Measurements from ENCODE around the gene ZNF491. TPM values are rescaled to one million over a fixed set of nuclear protein-coding genes. Genes with fewer than 3 reads are reported as not detected.

Gene ZNF491
- 1 to 10 TPM; 1.1 to 1.3 TPM for total RNA-seq
- not detected for polyA plus RNA-seq

DNA sequence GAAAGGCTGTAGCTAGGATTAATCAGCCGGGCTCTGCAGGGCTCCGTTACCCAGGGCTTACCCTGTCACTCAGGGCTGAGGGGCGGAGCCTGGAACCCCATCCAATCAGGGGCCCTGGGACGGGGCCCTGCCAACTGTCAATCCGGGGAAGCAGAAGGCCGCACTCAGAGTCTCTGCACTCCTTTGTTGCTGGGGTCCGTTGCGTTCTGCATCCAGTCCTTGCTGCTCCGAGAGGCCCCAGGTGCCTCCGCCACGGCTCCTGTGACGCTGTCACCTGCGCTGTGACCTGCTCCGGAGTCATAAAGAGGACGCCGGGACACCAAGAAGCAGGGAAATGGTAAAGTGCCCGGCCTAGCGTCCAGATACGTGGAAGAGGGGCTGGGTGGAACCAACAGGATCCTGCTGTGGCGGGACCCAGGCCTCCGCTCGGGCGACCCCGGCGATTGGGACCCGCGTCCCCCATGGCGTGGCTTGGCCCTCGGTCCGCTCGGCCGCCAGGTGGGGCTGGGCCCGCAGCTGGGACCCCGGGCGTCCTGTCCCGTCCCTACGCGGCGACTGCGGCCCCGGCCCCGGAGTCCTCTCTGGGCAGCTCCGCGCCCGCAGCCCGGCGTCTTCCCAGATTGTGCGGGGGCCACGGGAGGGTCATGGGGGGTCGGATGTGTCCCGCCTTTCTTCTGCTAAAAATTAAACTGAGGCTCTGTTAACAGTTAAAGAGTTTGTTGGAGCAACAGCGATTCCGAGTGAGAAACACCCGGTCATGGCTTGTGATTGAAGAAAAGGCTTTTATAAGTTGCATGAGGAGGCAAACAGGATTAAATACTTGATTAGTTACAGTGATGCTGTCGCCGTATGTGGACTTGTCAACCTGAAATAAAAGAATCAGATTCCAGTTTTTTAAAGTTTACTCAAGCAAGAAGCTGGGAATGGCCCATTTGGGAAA lies at the start of gene ZNF491:
ZNF491 (plus strand) TSS at position 133 of the 940 bp plus-strand sequence. CDS start 7,431 bp downstream, outside the sequence.
- ChIA-PET CTCF (interaction anchor here (1.0 to 3.5 kb wide), 19 partner anchors 10 to 343 kb away, joined by 3 to 31 read pairs (median 5); partner anchors contain the start of genes ZNF20, ZNF440, ZNF700 and ZNF763), POLR2A (interaction anchor here (0.8 to 2.8 kb wide), 4 partner anchors 13 to 342 kb away, joined by 3 to 11 read pairs (median 4); partner anchors contain the start of gene ZNF20)
- Histone ChIP-seq H3K4me3 (ENCODE audit: low read length) (peak within 1 kb of the TSS; percentile 67), H3K9me3 (ENCODE audit: low read length) (no peaks in the 10 kb centered on the region), H3K36me3 (ENCODE audit: insufficient read depth, low read length) (no peaks in the 10 kb centered on the region), H3K27ac (ENCODE audit: low read depth, low read length) (no peak within 1 kb of the TSS), H3K4me1 (ENCODE audit: insufficient read depth, low read length) (peaks cover 12% of the 10 kb centered on the region), H3K27me3 (ENCODE audit: insufficient read depth, low read length, poor library complexity, severe bottlenecking) (no peaks in the 10 kb centered on the region)
- H3K4me3 Mint-ChIP-seq = peak within 1 kb of the TSS; percentile 87 to 95 (median 91)
- peaks cover 12 to 20% (median 14%) of the 10 kb centered on the region in 3 donors for H3K4me1 Mint-ChIP-seq
- H3K9me3 Mint-ChIP-seq = peaks cover 0 to 17% (median 9%) of the 10 kb centered on the region in 5 donors
- H3K27me3 Mint-ChIP-seq = peaks cover 0 to 5% of the 10 kb centered on the region in 2 donors
- H3K36me3 Mint-ChIP-seq = peaks cover 0 to 15% (median 5%) of the 10 kb centered on the region in 3 donors
- peak; percentile 71 to 86 (median 75) for DNase-seq
- H3K27ac Mint-ChIP-seq = peak within 1 kb of the TSS; percentile 68 to 92 (median 88)

DNA sequence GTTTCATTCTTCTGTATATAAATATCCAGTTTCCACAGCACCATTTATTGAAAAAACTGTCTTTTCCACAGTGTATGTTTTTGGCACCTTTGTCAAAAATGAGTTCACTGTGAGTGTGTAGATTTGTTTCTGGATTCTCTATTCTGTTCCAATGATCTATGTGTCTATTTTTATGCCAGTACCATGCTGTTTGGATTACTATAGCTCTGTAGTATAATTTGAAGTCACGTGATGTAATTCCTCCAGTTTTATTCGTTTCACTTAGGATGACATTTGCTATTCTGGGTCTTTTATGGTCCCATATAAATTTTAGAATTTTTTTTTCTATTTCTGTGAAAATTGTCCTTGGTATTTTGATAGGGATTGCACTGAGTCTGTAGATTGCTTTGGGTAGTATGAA lies 48.6 kb upstream of the ZNF491 start:
- H3K4me3 ChIP-seq (ENCODE audit: low read length) = no peak overlapping the region
- CTCF ChIA-PET = no interaction called here
- Mint-ChIP-seq H3K27me3 (peaks cover 15 to 30% of the 10 kb centered on the region in 2 donors), H3K4me1 (no peaks in the 10 kb centered on the region), H3K4me3 (no peak overlapping the region), H3K9me3 (peaks cover 43 to 66% (median 58%) of the 10 kb centered on the region in 5 donors), H3K27ac (no peak overlapping the region), H3K36me3 (peaks cover 1 to 33% (median 6%) of the 10 kb centered on the region in 3 donors)
- DNase-seq = no peak
- H3K4me1 ChIP-seq (ENCODE audit: insufficient read depth, low read length) = no peaks in the 10 kb centered on the region
- peaks cover 8% of the 10 kb centered on the region for H3K9me3 ChIP-seq (ENCODE audit: low read length)
- H3K27me3 ChIP-seq (ENCODE audit: insufficient read depth, low read length, poor library complexity, severe bottlenecking) = no peaks in the 10 kb centered on the region
- H3K36me3 ChIP-seq (ENCODE audit: insufficient read depth, low read length) = no peaks in the 10 kb centered on the region
- no peak overlapping the region for H3K27ac ChIP-seq (ENCODE audit: low read depth, low read length)
- POLR2A ChIA-PET = no interaction called here

DNA sequence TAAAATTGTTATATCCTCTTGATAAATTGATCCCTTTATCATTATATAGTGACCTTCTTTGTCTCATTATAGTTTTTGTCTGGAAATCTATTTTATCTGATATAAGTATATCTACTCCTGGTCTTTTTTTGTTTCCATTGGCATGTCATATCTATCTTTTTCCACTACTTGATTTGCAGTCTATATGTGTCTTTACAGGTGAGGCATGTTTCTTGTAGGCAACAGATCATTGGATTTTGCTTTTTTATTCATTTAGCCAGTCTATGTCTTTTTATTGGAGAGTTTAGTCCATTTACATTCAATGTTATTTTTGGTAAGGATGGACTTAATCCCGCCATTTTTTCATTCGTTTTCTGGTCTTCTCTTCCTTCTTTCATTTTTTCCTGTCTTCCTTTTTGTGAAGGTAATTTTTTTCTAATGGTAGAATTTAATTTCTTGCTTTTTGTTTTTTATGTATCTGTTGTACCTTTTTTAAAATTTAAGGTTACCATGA lies 46.0 kb upstream of the ZNF491 start:
- H3K4me3 Mint-ChIP-seq = no peak overlapping the region
- POLR2A ChIA-PET = no interaction called here

DNA sequence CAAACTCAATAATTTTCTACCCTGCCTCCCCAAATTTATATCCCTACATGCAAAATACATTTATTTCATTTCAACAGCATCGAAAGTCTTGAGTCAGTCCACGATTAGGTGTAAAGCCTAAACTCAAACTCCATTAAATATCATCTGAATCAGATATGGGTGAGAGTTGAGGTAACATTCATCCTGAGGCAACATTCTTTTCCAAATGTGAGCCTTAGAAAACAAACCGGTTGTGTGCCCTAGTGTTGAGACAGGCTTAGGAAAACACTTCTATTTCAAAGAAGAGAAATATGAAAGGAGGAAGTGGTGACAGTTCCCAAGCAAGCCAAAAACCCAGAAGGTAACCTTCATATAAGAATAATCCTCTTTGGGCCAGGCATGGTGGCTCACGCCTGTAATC lies 43.7 kb upstream of the ZNF491 start:
- Histone ChIP-seq H3K36me3 (ENCODE audit: insufficient read depth, low read length) (no peaks in the 10 kb centered on the region), H3K9me3 (ENCODE audit: low read length) (peaks cover 12% of the 10 kb centered on the region), H3K27me3 (ENCODE audit: insufficient read depth, low read length, poor library complexity, severe bottlenecking) (no peaks in the 10 kb centered on the region), H3K4me1 (ENCODE audit: insufficient read depth, low read length) (no peaks in the 10 kb centered on the region), H3K27ac (ENCODE audit: low read depth, low read length) (no peak overlapping the region), H3K4me3 (ENCODE audit: low read length) (no peak overlapping the region)
- Mint-ChIP-seq H3K27me3 (peaks cover 19 to 35% of the 10 kb centered on the region in 2 donors), H3K4me1 (no peaks in the 10 kb centered on the region), H3K36me3 (peaks cover 1 to 23% (median 4%) of the 10 kb centered on the region in 3 donors), H3K4me3 (no peak overlapping the region), H3K27ac (no peak overlapping the region), H3K9me3 (peaks cover 33 to 68% (median 53%) of the 10 kb centered on the region in 5 donors)
- ChIA-PET POLR2A (no interaction called here), CTCF (no interaction called here)
- no peak for DNase-seq

More for the DNA sequence above, 46.0 kb upstream of the ZNF491 start:
- Histone ChIP-seq H3K27me3 (ENCODE audit: insufficient read depth, low read length, poor library complexity, severe bottlenecking) (no peaks in the 10 kb centered on the region), H3K27ac (ENCODE audit: low read depth, low read length) (no peak overlapping the region), H3K4me1 (ENCODE audit: insufficient read depth, low read length) (no peaks in the 10 kb centered on the region), H3K36me3 (ENCODE audit: insufficient read depth, low read length) (no peaks in the 10 kb centered on the region), H3K9me3 (ENCODE audit: low read length) (peaks cover 18% of the 10 kb centered on the region), H3K4me3 (ENCODE audit: low read length) (no peak overlapping the region)
- H3K27me3 Mint-ChIP-seq = peaks cover 20 to 30% of the 10 kb centered on the region in 2 donors
- no peak for DNase-seq
- no peaks in the 10 kb centered on the region for H3K4me1 Mint-ChIP-seq
- H3K36me3 Mint-ChIP-seq = peaks cover 1 to 36% (median 4%) of the 10 kb centered on the region in 3 donors
- no peak overlapping the region for H3K27ac Mint-ChIP-seq
- H3K9me3 Mint-ChIP-seq = peaks cover 46 to 79% (median 62%) of the 10 kb centered on the region in 5 donors
- CTCF ChIA-PET = no interaction called here

DNA sequence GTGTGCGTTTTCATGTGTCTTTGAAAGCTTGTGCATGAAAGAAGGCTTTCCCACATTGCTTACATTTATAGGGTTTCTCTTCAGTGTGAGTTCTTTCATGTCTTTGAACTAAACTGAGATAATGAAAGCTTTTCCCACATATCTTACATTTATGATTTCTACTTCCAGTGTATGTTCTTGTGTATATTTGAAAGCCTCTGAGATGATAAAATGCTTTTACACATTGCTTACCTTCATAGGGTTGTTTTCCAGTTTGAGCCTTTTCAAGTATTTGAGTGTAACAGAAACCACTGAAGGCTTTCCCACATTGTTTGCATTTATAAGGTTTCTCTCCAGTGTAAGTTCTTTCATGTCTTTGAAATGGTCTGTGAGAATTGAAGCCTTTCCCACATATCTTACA lies 41.4 kb upstream of the ZNF491 start:
- peaks cover 1 to 19% (median 4%) of the 10 kb centered on the region in 3 donors for H3K36me3 Mint-ChIP-seq
- H3K4me1 ChIP-seq (ENCODE audit: insufficient read depth, low read length) = no peaks in the 10 kb centered on the region
- no peaks in the 10 kb centered on the region for H3K27me3 ChIP-seq (ENCODE audit: insufficient read depth, low read length, poor library complexity, severe bottlenecking)
- H3K4me1 Mint-ChIP-seq = no peaks in the 10 kb centered on the region
- no peaks in the 10 kb centered on the region for H3K36me3 ChIP-seq (ENCODE audit: insufficient read depth, low read length)
- H3K9me3 ChIP-seq (ENCODE audit: low read length) = peaks cover 12% of the 10 kb centered on the region
- H3K9me3 Mint-ChIP-seq = peaks cover 20 to 49% (median 47%) of the 10 kb centered on the region in 5 donors
- H3K27me3 Mint-ChIP-seq = peaks cover 16 to 44% of the 10 kb centered on the region in 2 donors
- no peak overlapping the region for H3K27ac ChIP-seq (ENCODE audit: low read depth, low read length)
- ChIA-PET CTCF (no interaction called here), POLR2A (no interaction called here)
- no peak overlapping the region for H3K4me3 ChIP-seq (ENCODE audit: low read length)
- no peak overlapping the region for H3K27ac Mint-ChIP-seq
- DNase-seq = no peak
- no peak overlapping the region for H3K4me3 Mint-ChIP-seq

DNA sequence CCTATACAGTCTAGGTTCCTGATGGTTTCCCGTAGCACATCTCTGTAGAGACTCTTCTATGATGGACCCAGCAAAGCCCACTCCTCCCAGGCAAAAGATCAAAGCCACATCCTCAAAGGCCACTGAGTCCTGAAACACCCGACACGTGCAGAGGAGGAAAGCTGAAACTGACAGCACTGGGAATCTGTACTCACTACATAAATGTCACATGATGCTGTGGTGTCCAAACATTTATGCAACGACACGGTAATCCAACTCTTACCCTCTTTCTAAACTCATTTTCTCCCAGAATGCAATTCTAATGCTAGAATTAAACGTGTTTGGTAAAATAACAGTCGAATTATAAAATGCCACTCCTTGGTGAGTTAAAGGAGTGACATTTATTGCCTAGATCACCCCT lies 38.5 kb upstream of the ZNF491 start:
- Mint-ChIP-seq H3K27me3 (peaks cover 5 to 46% of the 10 kb centered on the region in 2 donors), H3K27ac (no peak overlapping the region), H3K9me3 (peaks cover 14 to 29% (median 26%) of the 10 kb centered on the region in 5 donors), H3K36me3 (peaks cover 0 to 15% (median 1%) of the 10 kb centered on the region in 3 donors), H3K4me1 (no peaks in the 10 kb centered on the region), H3K4me3 (no peak overlapping the region)
- no peak overlapping the region for H3K4me3 ChIP-seq (ENCODE audit: low read length)
- no peak for DNase-seq
- no peaks in the 10 kb centered on the region for H3K4me1 ChIP-seq (ENCODE audit: insufficient read depth, low read length)
- ChIA-PET CTCF (no interaction called here), POLR2A (no interaction called here)
- no peaks in the 10 kb centered on the region for H3K36me3 ChIP-seq (ENCODE audit: insufficient read depth, low read length)
- peaks cover 12% of the 10 kb centered on the region for H3K9me3 ChIP-seq (ENCODE audit: low read length)
- H3K27ac ChIP-seq (ENCODE audit: low read depth, low read length) = no peak overlapping the region
- H3K27me3 ChIP-seq (ENCODE audit: insufficient read depth, low read length, poor library complexity, severe bottlenecking) = no peaks in the 10 kb centered on the region

DNA sequence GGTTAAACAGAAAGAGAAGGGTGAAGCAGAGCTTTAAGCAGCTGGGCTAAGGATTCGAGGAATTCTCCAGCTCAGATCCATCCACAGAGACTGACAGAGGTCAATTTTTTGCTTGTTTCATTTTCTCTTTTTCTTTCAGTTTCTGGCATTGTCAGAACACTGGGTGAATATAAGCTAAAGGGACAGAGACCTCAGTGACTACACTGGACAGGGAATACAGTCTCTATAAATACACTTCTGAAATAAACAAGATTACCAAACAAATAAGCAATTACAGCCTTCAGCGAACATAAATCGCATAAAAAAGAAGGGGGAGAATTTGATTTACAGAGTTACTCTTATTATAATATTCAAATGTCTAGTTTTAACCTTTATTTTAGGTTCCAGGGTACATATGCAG lies 35.2 kb upstream of the ZNF491 start:
- Histone ChIP-seq H3K9me3 (ENCODE audit: low read length) (no peaks in the 10 kb centered on the region), H3K27ac (ENCODE audit: low read depth, low read length) (no peak overlapping the region), H3K36me3 (ENCODE audit: insufficient read depth, low read length) (no peaks in the 10 kb centered on the region), H3K4me3 (ENCODE audit: low read length) (no peak overlapping the region), H3K27me3 (ENCODE audit: insufficient read depth, low read length, poor library complexity, severe bottlenecking) (no peaks in the 10 kb centered on the region), H3K4me1 (ENCODE audit: insufficient read depth, low read length) (peaks cover 12% of the 10 kb centered on the region)
- H3K36me3 Mint-ChIP-seq = peaks cover 1 to 10% (median 5%) of the 10 kb centered on the region in 3 donors
- no peak overlapping the region for H3K27ac Mint-ChIP-seq
- peaks cover 14% of the 10 kb centered on the region in 3 donors for H3K4me1 Mint-ChIP-seq
- peaks cover 0 to 45% of the 10 kb centered on the region in 2 donors for H3K27me3 Mint-ChIP-seq
- peak overlapping the region in 1 of 7 donors; percentile 35 for H3K4me3 Mint-ChIP-seq
- H3K9me3 Mint-ChIP-seq = peaks cover 2 to 6% (median 3%) of the 10 kb centered on the region in 5 donors
- DNase-seq = no peak
- CTCF ChIA-PET = no interaction called here
- POLR2A ChIA-PET = no interaction called here

DNA sequence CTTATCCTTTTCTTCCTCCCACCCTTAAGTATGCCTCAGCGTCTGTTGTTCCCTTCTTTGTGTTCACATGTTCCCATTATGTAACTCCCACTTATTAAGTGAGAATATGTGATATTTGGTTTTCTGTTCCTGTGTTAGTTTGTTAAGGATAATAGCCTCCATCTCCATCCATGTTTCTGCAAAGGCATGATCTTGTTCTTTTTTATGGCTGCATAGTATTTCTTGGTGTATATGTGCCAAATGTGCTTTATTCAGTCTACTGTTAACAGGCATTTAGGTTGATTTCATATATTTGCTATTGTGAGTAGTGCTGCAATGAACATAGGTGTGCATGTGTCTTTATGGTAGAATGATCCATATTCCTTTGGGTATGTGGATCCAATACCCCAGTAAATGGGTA lies 34.7 kb upstream of the ZNF491 start:
- Mint-ChIP-seq H3K27me3 (peaks cover 0 to 45% of the 10 kb centered on the region in 2 donors), H3K4me3 (peak overlapping the region in 1 of 7 donors; percentile 35), H3K36me3 (peaks cover 1 to 11% (median 5%) of the 10 kb centered on the region in 3 donors), H3K9me3 (peaks cover 2 to 6% (median 3%) of the 10 kb centered on the region in 5 donors), H3K27ac (no peak overlapping the region), H3K4me1 (peaks cover 19% of the 10 kb centered on the region in 3 donors)
- CTCF ChIA-PET = no interaction called here
- POLR2A ChIA-PET = no interaction called here
- H3K4me1 ChIP-seq (ENCODE audit: insufficient read depth, low read length) = peaks cover 17% of the 10 kb centered on the region
- H3K9me3 ChIP-seq (ENCODE audit: low read length) = peaks cover under 1% of the 10 kb centered on the region
- H3K27ac ChIP-seq (ENCODE audit: low read depth, low read length) = no peak overlapping the region
- no peaks in the 10 kb centered on the region for H3K27me3 ChIP-seq (ENCODE audit: insufficient read depth, low read length, poor library complexity, severe bottlenecking)
- DNase-seq = no peak
- H3K36me3 ChIP-seq (ENCODE audit: insufficient read depth, low read length) = no peaks in the 10 kb centered on the region
- no peak overlapping the region for H3K4me3 ChIP-seq (ENCODE audit: low read length)

Measured in CD8-positive, alpha-beta memory T cell (primary cell).